Liver (tissue), 9 donors: Measurements from ENCODE around the gene APOL4. TPM values are rescaled to one million over a fixed set of nuclear protein-coding genes. Genes with fewer than 3 reads are reported as not detected.
A peak's percentile ranks its signal among the peaks of the same experiment; 100 is the strongest.

ENCODE experiments used
- DNase-seq: peaks from one replicate; pipeline ENCODE4 v3.0.0-alpha.2; 2017; ENCODE audit warnings: low spot score
- H3K27ac ChIP-seq, 2 donors: one replicate each; pipeline ENCODE4 v1.7.0; 2013; ENCODE audit warnings: inconsistent platforms in 2 of 2, low read length in 2 of 2, control low read depth in 1 of 2, low read depth in 1 of 2, mild to moderate bottlenecking in 1 of 2
- H3K27me3 ChIP-seq, 4 donors: one replicate each; pipeline versions ENCODE4 v1.6.1 to v1.7.0; 2013; ENCODE audit warnings: low read length in 3 of 4, inconsistent platforms in 1 of 4, mild to moderate bottlenecking in 1 of 4, moderate library complexity in 1 of 4; ENCODE audit not compliant: control insufficient read depth in 4 of 4, insufficient read depth in 4 of 4
- H3K36me3 ChIP-seq, 4 donors: one replicate each; pipeline versions ENCODE4 v1.6.1 to v1.7.0; 2013; ENCODE audit warnings: low read length in 3 of 4, mild to moderate bottlenecking in 3 of 4, low read depth in 1 of 4, moderate library complexity in 1 of 4; ENCODE audit not compliant: control insufficient read depth in 4 of 4, insufficient read depth in 3 of 4
- H3K4me1 ChIP-seq, 4 donors: one replicate each; pipeline versions ENCODE4 v1.6.1 to v1.7.0; 2013; ENCODE audit warnings: low read length in 3 of 4, mild to moderate bottlenecking in 3 of 4, moderate library complexity in 1 of 4; ENCODE audit not compliant: control insufficient read depth in 4 of 4, insufficient read depth in 4 of 4
- H3K4me3 ChIP-seq, 3 donors: one replicate each; pipeline versions ENCODE4 v1.6.1 to v1.7.0; 2013; ENCODE audit warnings: low read length in 3 of 3, control low read depth in 1 of 3, low read depth in 1 of 3, mild to moderate bottlenecking in 1 of 3
- H3K9ac ChIP-seq, 2 donors: one replicate each; pipeline ENCODE4 v1.7.0; 2013; ENCODE audit warnings: low read length in 2 of 2, mild to moderate bottlenecking in 2 of 2, moderate library complexity in 2 of 2, control low read depth in 1 of 2, low read depth in 1 of 2
- H3K9me3 ChIP-seq, 4 donors: one replicate each; pipeline versions ENCODE4 v1.6.1 to v1.7.0; 2013; ENCODE audit warnings: low read length in 3 of 4; ENCODE audit not compliant: control insufficient read depth in 4 of 4
- CTCF ChIP-seq: fragments of 150-350 bp; IDR thresholded peaks from 2 replicates; pipeline ENCODE4 v1.5.1; 2017; ENCODE audit warnings: improper control_type of control experiment, low read depth, low read length; ENCODE audit not compliant: missing input control
- FOXA1 ChIP-seq: IDR thresholded peaks from 2 replicates; pipeline ENCODE4 v1.6.1; 2016; ENCODE audit warnings: antibody characterized with exemption
- FOXA2 ChIP-seq: IDR thresholded peaks from 2 replicates; pipeline ENCODE4 v1.6.1; 2016; ENCODE audit warnings: antibody characterized with exemption
- HNF4A ChIP-seq, 2 donors: conservative IDR thresholded peaks; 2 replicates each; pipeline ENCODE4 v1.6.1; 2016; ENCODE audit warnings: antibody characterized with exemption in 2 of 2, mild to moderate bottlenecking in 2 of 2
- JUND ChIP-seq, 2 donors: IDR thresholded peaks; 2 replicates each; pipeline ENCODE4 v1.6.1; 2016; ENCODE audit warnings: antibody characterized with exemption in 2 of 2
- NR2F2 ChIP-seq: IDR thresholded peaks from 2 replicates; pipeline ENCODE4 v1.6.1; 2016; ENCODE audit warnings: antibody characterized with exemption
- RAD21 ChIP-seq, 2 donors: IDR thresholded peaks; 2 replicates each; pipeline ENCODE4 v1.6.1; 2016; ENCODE audit warnings: antibody characterized with exemption in 2 of 2, mild to moderate bottlenecking in 2 of 2
- RXRA ChIP-seq, 2 donors: IDR thresholded peaks; 2 replicates each; pipeline ENCODE4 v1.6.1; 2017 to 2018; ENCODE audit warnings: antibody characterized with exemption in 2 of 2, mild to moderate bottlenecking in 1 of 2
- SP1 ChIP-seq: IDR thresholded peaks from 2 replicates; pipeline ENCODE4 v1.6.1; 2018; ENCODE audit warnings: antibody characterized with exemption, mild to moderate bottlenecking
- YY1 ChIP-seq: IDR thresholded peaks from 2 replicates; pipeline ENCODE4 v1.6.1; 2016; ENCODE audit warnings: antibody characterized with exemption, mild to moderate bottlenecking
- ZBTB33 ChIP-seq: IDR thresholded peaks from 2 replicates; pipeline ENCODE4 v1.6.1; 2016; ENCODE audit warnings: antibody characterized with exemption
- WGBS: extraction: QIAGEN DNeasy Blood & Tissue Kit; methylation state at CpG from one replicate; pipeline ENCODE4 v1.1.7; 2013; 5-methylcytosine and 5-hydroxymethylcytosine counted together
- polyA plus RNA-seq, 2 donors: library from polyadenylated mRNA; stranded (reverse) in 1 of 2; unstranded in 1 of 2; fragments of 200-250 nt in 1 of 2; fragments of >200 nt in 1 of 2; fragmentation: Nextera tagmentation in 1 of 2; extraction: Ambion mirVana in 1 of 2; gene quantifications; one replicate each; pipeline versions ENCODE4 v1.2.1 to v1.2.3, GENCODE V29; 2013 to 2015
- total RNA-seq, 2 donors: library from RNA; depleted of rRNA; stranded (reverse); fragments of >200 nt; gene quantifications; one replicate each; pipeline ENCODE4 v1.2.3, GENCODE V29; 2014
- donor health status: healthy.
- donor health status: healthy.
- donor health status: healthy.
- donor health status: healthy.
- donor health status: healthy.

The APOL4 gene
- total and polyA plus RNA-seq, 4 donors: 0.59 to 2.3 (median 1.8) TPM

- no peaks in the 10 kb centered on the region for H3K36me3 ChIP-seq
- no peaks in the 10 kb centered on the region for H3K27me3 ChIP-seq
- 58% methylated on average over 22 of the region's 22 CpGs for WGBS
- H3K9me3 ChIP-seq: no peaks in the 10 kb centered on the region
- no peak overlapping the region for H3K27ac ChIP-seq
- no peak overlapping the region for H3K9ac ChIP-seq
- peaks cover 0 to 3% (median 0%) of the 10 kb centered on the region in 4 donors for H3K4me1 ChIP-seq
- TF ChIP-seq NR2F2 (peak; percentile 11), RXRA (IDR thresholded peaks at IDR 0.05) (peak in 1 of 2 donors; percentile 44), YY1 (peak; percentile 28), JUND (IDR thresholded peaks at IDR 0.05) (no peak), RAD21 (IDR thresholded peaks at IDR 0.05) (peak; percentile 96 to 98), HNF4A (conservative IDR thresholded peaks at IDR 0.05) (peak in 1 of 2 donors; percentile 26), SP1 (no peak), CTCF (peak; percentile 85)
- peak; percentile 88 for DNase-seq
- H3K4me3 ChIP-seq: no peak overlapping the region
These were observed 21.4 kb downstream of the APOL4 start for GRCh38 chr22:36180038-36180880.

GRCh38 chr22:36177160-36177559 lies 24.4 kb downstream of the APOL4 start:
- no peaks in the 10 kb centered on the region for H3K27me3 ChIP-seq
- DNase-seq: no peak
- peaks cover 0 to 3% (median 0%) of the 10 kb centered on the region in 4 donors for H3K4me1 ChIP-seq
- H3K27ac ChIP-seq: no peak overlapping the region
- no peak overlapping the region for H3K9ac ChIP-seq
- H3K36me3 ChIP-seq: no peaks in the 10 kb centered on the region
- no peak overlapping the region for H3K4me3 ChIP-seq
- TF ChIP-seq ZBTB33 (no peak), HNF4A (conservative IDR thresholded peaks at IDR 0.05) (no peak), RAD21 (IDR thresholded peaks at IDR 0.05) (no peak), SP1 (no peak), JUND (IDR thresholded peaks at IDR 0.05) (no peak), CTCF (no peak)
- WGBS: 91% methylated on average over 3 of the region's 3 CpGs
- H3K9me3 ChIP-seq: no peaks in the 10 kb centered on the region

GRCh38 chr22:36175892-36176291 lies 25.7 kb downstream of the APOL4 start:
- H3K27me3 ChIP-seq: no peaks in the 10 kb centered on the region
- 3% methylated on average over 1 of the region's 1 CpG for WGBS
- no peaks in the 10 kb centered on the region for H3K9me3 ChIP-seq
- H3K27ac ChIP-seq: no peak overlapping the region
- H3K9ac ChIP-seq: no peak overlapping the region
- TF ChIP-seq ZBTB33 (no peak), FOXA2 (no peak), FOXA1 (no peak), RXRA (IDR thresholded peaks at IDR 0.05) (no peak)
- H3K4me1 ChIP-seq: peaks cover 0 to 3% (median 0%) of the 10 kb centered on the region in 4 donors
- no peak overlapping the region for H3K4me3 ChIP-seq
- no peak for DNase-seq
- no peaks in the 10 kb centered on the region for H3K36me3 ChIP-seq
